Lung (tissue), 12 donors: ENCODE data around the gene YWHAQ. TPM values are rescaled to one million over a fixed set of nuclear protein-coding genes. Genes with fewer than 3 reads are reported as not detected.
A peak's percentile ranks its signal among the peaks of the same experiment; 100 is the strongest.

Experiments
- ATAC-seq: fragments of 200-7000 bp; cut with Tn5 transposase; one replicate; pipeline ENCODE4 v1.9.1; 2020; ENCODE audit warnings: moderate number of reproducible peaks; ENCODE audit not compliant: insufficient read depth, low FRiP score
- DNase-seq, 3 donors: peaks; one replicate each; pipeline ENCODE4 v3.0.0-alpha.2; 2013 to 2017
- H3K27ac ChIP-seq, 2 donors: one replicate each; pipeline ENCODE4 v1.5.1; 2013; ENCODE audit warnings: mild to moderate bottlenecking in 2 of 2, moderate library complexity in 2 of 2, control low read depth in 1 of 2, inconsistent platforms in 1 of 2, low read depth in 1 of 2, low read length in 1 of 2
- H3K27me3 ChIP-seq, 3 donors: one replicate each; pipeline ENCODE4 v1.5.1; 2013; ENCODE audit warnings: low read length in 2 of 3; ENCODE audit not compliant: control insufficient read depth in 3 of 3, insufficient read depth in 3 of 3
- H3K36me3 ChIP-seq, 4 donors: one replicate each; pipeline ENCODE4 v1.5.1; 2013; ENCODE audit warnings: low read length in 4 of 4, mild to moderate bottlenecking in 1 of 4, moderate library complexity in 1 of 4; ENCODE audit not compliant: control insufficient read depth in 4 of 4, insufficient read depth in 4 of 4
- H3K4me1 ChIP-seq, 5 donors: one replicate each; pipeline ENCODE4 v1.5.1; 2013; ENCODE audit warnings: low read length in 5 of 5, mild to moderate bottlenecking in 2 of 5, moderate library complexity in 1 of 5; ENCODE audit not compliant: control insufficient read depth in 5 of 5, insufficient read depth in 5 of 5
- H3K4me3 ChIP-seq: one replicate; pipeline ENCODE4 v1.5.1; 2013; ENCODE audit warnings: mild to moderate bottlenecking, control low read depth, moderate library complexity
- H3K9ac ChIP-seq, 2 donors: one replicate each; pipeline ENCODE4 v1.5.1; 2013; ENCODE audit warnings: low read length in 2 of 2, control low read depth in 1 of 2; ENCODE audit not compliant: insufficient read depth in 1 of 2
- H3K9me3 ChIP-seq, 4 donors: one replicate each; pipeline ENCODE4 v1.5.1; 2013; ENCODE audit warnings: low read length in 3 of 4, mild to moderate bottlenecking in 1 of 4, moderate library complexity in 1 of 4; ENCODE audit not compliant: control insufficient read depth in 4 of 4, insufficient read depth in 3 of 4
- WGBS, 2 donors: extraction: QIAGEN DNeasy Blood & Tissue Kit; methylation state at CpG; one replicate each; pipeline ENCODE4 v1.1.7; 2013; 5-methylcytosine and 5-hydroxymethylcytosine counted together
- polyA plus RNA-seq, 2 donors: library from polyadenylated mRNA; stranded (reverse); fragments of 200-250 nt; gene quantifications; one replicate each; pipeline ENCODE4 v1.2.1, GENCODE V29; 2013
- total RNA-seq, 2 donors: library from RNA; depleted of rRNA in 1 of 2; stranded (reverse); fragments of >200 nt in 1 of 2; gene quantifications; one replicate each; pipeline ENCODE4 v1.2.1, GENCODE V29; 2014 to 2021
- TF ChIP-seq, protein P1 (sequence below): IDR thresholded peaks from 2 replicates; pipeline ENCODE4 v1.5.1; 2012; ENCODE audit warnings: mild to moderate bottlenecking; ENCODE audit errors: control extremely low read depth, extremely low read depth
- donor health status: control.
- donor health status: control.
- donor health status: Bipolar disorder and iron deficiency.
- donor health status: healthy.
- donor health status: DM: yes; HTN: yes; CAD: no.

YWHAQ gene
- total and polyA plus RNA-seq, 4 donors, result 94.6 to 275 (median 222) TPM

DNA sequence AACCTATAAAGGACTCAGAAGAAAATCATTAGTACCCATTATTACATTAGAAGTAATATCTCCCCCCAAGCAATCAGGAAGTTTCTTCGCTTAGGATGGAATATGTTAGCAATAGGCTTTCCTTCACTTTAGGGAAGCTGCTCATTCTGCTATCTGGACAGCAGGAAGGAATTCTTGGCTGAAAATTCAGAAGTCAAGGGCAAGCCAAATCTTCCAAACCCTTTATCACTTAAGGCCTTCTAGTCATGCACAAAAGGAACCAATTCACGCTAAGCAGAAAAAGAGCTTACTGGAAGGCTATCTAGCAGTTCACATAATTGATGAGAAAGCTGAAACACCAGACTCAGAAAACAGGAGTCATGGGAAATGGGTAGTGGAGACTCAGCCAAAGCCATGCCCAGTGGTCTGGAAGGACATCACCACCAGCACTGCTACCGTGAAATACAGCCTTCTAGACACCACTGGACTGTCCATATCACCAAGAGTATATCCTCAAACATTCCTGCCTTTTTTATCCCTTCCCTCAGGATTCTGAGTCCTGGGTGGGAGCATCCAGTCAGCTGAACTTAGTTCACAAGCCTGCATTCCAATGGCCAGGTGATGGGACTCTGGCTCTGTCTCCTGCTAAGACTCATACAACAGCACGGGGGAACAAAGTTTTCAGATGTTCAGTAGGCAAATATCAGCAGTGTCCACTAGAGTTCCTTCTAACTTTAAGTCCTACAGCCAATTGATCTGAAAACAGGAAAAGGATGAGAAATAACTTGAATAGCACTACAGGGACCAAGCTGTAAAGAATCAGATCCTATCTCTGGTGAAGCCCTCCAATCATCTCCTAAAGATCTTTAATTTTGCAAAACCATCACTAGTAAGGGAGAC lies 60.4 kb downstream of the YWHAQ start:
- H3K9ac ChIP-seq, result no peak overlapping the region
- TF ChIP-seq, protein P1, sequence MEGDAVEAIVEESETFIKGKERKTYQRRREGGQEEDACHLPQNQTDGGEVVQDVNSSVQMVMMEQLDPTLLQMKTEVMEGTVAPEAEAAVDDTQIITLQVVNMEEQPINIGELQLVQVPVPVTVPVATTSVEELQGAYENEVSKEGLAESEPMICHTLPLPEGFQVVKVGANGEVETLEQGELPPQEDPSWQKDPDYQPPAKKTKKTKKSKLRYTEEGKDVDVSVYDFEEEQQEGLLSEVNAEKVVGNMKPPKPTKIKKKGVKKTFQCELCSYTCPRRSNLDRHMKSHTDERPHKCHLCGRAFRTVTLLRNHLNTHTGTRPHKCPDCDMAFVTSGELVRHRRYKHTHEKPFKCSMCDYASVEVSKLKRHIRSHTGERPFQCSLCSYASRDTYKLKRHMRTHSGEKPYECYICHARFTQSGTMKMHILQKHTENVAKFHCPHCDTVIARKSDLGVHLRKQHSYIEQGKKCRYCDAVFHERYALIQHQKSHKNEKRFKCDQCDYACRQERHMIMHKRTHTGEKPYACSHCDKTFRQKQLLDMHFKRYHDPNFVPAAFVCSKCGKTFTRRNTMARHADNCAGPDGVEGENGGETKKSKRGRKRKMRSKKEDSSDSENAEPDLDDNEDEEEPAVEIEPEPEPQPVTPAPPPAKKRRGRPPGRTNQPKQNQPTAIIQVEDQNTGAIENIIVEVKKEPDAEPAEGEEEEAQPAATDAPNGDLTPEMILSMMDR, result no peak
- 84 to 88% methylated on average over 4 of the region's 4 CpGs for WGBS, 2 donors
- ATAC-seq (no peak), DNase-seq (no peak)
- H3K27me3 ChIP-seq, result no peaks in the 10 kb centered on the region
- H3K36me3 ChIP-seq, result no peaks in the 10 kb centered on the region
- H3K4me3 ChIP-seq, result no peak overlapping the region
- H3K9me3 ChIP-seq, result no peaks in the 10 kb centered on the region
- peaks cover 0 to 12% (median 0%) of the 10 kb centered on the region in 5 donors for H3K4me1 ChIP-seq
- no peak overlapping the region for H3K27ac ChIP-seq

DNA sequence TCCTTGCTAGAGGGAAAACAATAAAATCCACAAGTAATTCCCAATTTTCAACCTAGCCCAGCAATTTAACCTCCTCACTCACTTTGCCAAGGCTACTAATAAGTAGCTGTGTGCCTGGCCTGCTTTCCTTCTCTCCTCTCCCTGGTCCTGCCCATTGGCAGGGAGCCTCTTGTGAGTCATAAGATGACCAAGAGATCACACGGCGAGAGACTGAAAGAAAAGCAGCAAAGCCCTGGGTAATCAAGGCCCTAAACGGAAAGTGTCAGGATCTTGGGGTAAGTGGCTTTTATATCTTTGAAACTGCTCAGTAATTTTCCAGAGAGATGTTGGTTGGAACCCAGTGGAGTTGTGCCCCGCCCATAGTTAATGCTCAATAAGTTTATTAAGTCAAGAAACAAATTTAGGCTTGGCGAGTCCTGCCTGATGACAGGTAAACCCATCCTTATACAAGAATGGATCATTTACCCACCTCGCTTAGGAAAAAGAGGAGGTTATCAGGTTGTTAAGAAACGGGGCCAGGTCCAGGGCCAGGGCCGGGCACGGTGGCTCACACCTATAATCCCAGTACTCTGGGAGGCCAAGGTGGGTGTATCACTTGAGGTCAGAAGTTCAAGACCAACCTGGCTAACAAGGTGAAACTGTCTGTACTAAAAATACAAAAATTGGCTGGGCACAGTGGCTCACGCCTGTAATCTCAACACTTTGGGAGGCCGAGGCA lies 65.2 kb downstream of the YWHAQ start:
- 80 to 94% methylated on average over 11 of the region's 11 CpGs for WGBS, 2 donors
- DNase-seq (peak in 2 of 3 donors; percentile 15 to 31), ATAC-seq (peak; percentile 89)
- no peaks in the 10 kb centered on the region for H3K9me3 ChIP-seq
- H3K4me3 ChIP-seq, result no peak overlapping the region
- H3K36me3 ChIP-seq, result no peaks in the 10 kb centered on the region
- peak overlapping the region in 1 of 2 donors; percentile 55 for H3K27ac ChIP-seq
- peaks cover 0 to 2% (median 0%) of the 10 kb centered on the region in 5 donors for H3K4me1 ChIP-seq
- H3K9ac ChIP-seq, result no peak overlapping the region
- H3K27me3 ChIP-seq, result no peaks in the 10 kb centered on the region
- TF ChIP-seq, protein P1, result no peak

DNA sequence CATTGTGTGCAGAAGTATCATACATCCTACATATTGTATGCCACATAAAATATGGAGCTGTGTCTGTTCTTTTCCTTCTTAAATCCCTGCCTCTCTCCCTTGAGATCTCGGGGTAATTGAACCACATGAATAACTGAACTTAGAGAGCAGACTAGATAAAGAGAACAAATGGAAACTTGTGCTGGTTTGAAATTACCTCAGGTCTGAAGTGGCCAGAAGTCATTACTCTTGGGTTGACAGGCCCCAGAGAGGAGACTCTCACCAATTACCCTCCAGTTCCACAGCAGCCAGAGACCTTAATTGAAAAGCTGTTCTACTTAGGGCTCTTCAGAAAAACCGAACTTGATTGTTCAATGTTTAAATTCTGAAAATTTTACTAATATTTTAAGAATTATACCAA lies 70.2 kb downstream of the YWHAQ start:
- Histone ChIP-seq H3K27ac (no peak overlapping the region), H3K4me3 (no peak overlapping the region), H3K4me1 (peaks cover 0 to 7% (median 0%) of the 10 kb centered on the region in 5 donors), H3K36me3 (no peaks in the 10 kb centered on the region), H3K27me3 (no peaks in the 10 kb centered on the region), H3K9ac (no peak overlapping the region), H3K9me3 (no peaks in the 10 kb centered on the region)
- no peak for ATAC-seq
- DNase-seq, result no peak
- TF ChIP-seq, protein P1, result no peak
- 92 to 94% methylated on average over 2 of the region's 2 CpGs for WGBS, 2 donors
